Esophagus squamous epithelium (tissue), 5 donors: ENCODE measurements around the gene HIBADH. TPM values are rescaled to one million over a fixed set of nuclear protein-coding genes. Genes with fewer than 3 reads are reported as not detected.

Experiments used
- DNase-seq: peaks from one replicate; lab custom pipeline; 2025; lab: John Stamatoyannopoulos, UW
- H3K27ac ChIP-seq, 4 donors: fragments of 200-600 bp; sonication (generic); one replicate each; pipeline ENCODE4 v1.5.1; 2016 to 2019; ENCODE audit warnings: mild to moderate bottlenecking in 1 of 4
- H3K27me3 ChIP-seq, 4 donors: fragments of 200-600 bp; sonication (generic); 1 replicate in 3 of 4; 2 replicates in 1 of 4; pipeline versions ENCODE4 v1.5.1 to v1.6.0; 2017 to 2021; ENCODE audit warnings: antibody characterized with exemption in 1 of 4
- H3K36me3 ChIP-seq, 3 donors: fragments of 200-600 bp; sonication (generic); one replicate each; pipeline ENCODE4 v1.5.1; 2016 to 2019
- H3K4me1 ChIP-seq, 3 donors: fragments of 200-600 bp; sonication (generic); one replicate each; pipeline ENCODE4 v1.5.1; 2017 to 2019
- H3K4me3 ChIP-seq, 4 donors: fragments of 200-600 bp; sonication (generic); 1 replicate in 3 of 4; 2 replicates in 1 of 4; pipeline ENCODE4 v1.5.1; 2016 to 2019; ENCODE audit warnings: mild to moderate bottlenecking in 2 of 4, moderate library complexity in 1 of 4
- H3K9me3 ChIP-seq, 3 donors: fragments of 200-600 bp; sonication (generic); one replicate each; pipeline ENCODE4 v1.5.1; 2016 to 2019
- POLR2A ChIP-seq, 4 donors: fragments of 450-650 bp; IDR thresholded peaks; one replicate each; pipeline ENCODE4 v1.6.1; 2017; ENCODE audit warnings: antibody characterized with exemption in 4 of 4, mild to moderate bottlenecking in 4 of 4, moderate library complexity in 3 of 4
- WGBS, 2 donors: methylation state at CpG; one replicate each; pipeline ENCODE4 v1.1.5; 2018; 5-methylcytosine and 5-hydroxymethylcytosine counted together
- intact Hi-C: fragments of 100-400 bp; cut with DNase I; formaldehyde crosslinking; loops from one replicate; pipeline ENCODE4 v1.15.0; 2022
- total RNA-seq, 4 donors: library from RNA; depleted of rRNA; stranded (reverse); fragments of >200 nt; gene quantifications; one replicate each; pipeline ENCODE4 v1.1.0, GENCODE V29; 2016
- TF ChIP-seq, protein P1 (sequence below), 6 experiments: fragments of 450-650 bp in 4 of 6; fragments of 200-600 bp in 2 of 6; sonication (generic) in 2 of 6; IDR thresholded peaks; one replicate each; pipeline ENCODE4 v1.5.1; 2016 to 2019; ENCODE audit warnings: antibody characterized with exemption in 6 of 6, mild to moderate bottlenecking in 4 of 6, moderate library complexity in 4 of 6
- donor health status: DM: yes; HTN: yes; CAD: no.

Gene HIBADH
- total RNA-seq, 4 donors from 2014 or later = 8.0 to 22.1 (median 14.8) TPM

DNA sequence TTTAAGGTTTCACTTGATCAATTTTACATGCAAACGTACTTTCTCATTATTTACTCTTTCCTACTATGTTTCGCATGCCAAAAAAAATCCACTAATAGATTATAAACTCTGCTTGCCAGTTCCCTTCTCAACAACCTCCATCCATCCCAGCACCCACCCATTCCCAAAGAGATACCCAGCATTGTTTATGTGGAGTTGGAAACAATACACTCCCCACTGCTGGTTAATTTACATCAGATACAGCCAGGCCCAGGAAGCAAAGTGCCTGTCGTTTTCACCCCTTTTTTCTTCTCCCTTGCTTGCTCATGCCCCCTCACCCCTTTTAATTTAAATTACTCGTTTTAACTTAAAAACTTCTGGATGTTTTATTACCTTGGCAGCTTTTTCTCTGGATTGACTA, 59.9 kb downstream of the HIBADH start:
- H3K27me3 ChIP-seq = no peaks in the 10 kb centered on the region
- H3K4me1 ChIP-seq = no peaks in the 10 kb centered on the region
- TF ChIP-seq, protein P1, sequence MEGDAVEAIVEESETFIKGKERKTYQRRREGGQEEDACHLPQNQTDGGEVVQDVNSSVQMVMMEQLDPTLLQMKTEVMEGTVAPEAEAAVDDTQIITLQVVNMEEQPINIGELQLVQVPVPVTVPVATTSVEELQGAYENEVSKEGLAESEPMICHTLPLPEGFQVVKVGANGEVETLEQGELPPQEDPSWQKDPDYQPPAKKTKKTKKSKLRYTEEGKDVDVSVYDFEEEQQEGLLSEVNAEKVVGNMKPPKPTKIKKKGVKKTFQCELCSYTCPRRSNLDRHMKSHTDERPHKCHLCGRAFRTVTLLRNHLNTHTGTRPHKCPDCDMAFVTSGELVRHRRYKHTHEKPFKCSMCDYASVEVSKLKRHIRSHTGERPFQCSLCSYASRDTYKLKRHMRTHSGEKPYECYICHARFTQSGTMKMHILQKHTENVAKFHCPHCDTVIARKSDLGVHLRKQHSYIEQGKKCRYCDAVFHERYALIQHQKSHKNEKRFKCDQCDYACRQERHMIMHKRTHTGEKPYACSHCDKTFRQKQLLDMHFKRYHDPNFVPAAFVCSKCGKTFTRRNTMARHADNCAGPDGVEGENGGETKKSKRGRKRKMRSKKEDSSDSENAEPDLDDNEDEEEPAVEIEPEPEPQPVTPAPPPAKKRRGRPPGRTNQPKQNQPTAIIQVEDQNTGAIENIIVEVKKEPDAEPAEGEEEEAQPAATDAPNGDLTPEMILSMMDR (IDR thresholded peaks at IDR 0.05) = no peak
- no peak for TF ChIP-seq POLR2A (IDR thresholded peaks at IDR 0.05)
- WGBS, 2 donors = 60 to 63% methylated on average over 4 of the region's 4 CpGs
- no peak overlapping the region for H3K4me3 ChIP-seq
- no peaks in the 10 kb centered on the region for H3K36me3 ChIP-seq
- DNase-seq = no peak
- no peak overlapping the region for H3K27ac ChIP-seq
- intact Hi-C loops = no loop called here
- no peaks in the 10 kb centered on the region for H3K9me3 ChIP-seq

DNA sequence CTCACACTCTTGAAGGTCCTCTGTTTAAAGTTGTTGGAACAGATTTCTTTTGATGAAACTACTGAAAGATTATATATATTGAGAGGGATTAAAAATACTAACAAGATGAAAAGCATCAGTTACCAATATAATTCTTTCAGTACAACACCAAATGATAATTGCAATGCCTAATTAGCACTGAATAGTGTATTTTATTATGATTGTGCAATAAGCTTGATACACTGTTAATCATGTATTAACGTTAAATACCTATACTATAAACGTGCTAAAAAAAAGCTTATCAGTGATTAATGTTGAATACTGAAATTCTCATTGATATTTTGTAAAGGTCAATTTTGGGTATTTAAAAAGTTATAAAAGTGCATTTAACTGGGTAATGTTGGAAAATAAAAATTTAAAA, 61.5 kb downstream of the HIBADH start:
- Histone ChIP-seq H3K4me1 (no peaks in the 10 kb centered on the region), H3K9me3 (no peaks in the 10 kb centered on the region), H3K27me3 (no peaks in the 10 kb centered on the region), H3K4me3 (no peak overlapping the region), H3K27ac (no peak overlapping the region), H3K36me3 (no peaks in the 10 kb centered on the region)
- no peak for DNase-seq
- TF ChIP-seq POLR2A (IDR thresholded peaks at IDR 0.05) = no peak
- TF ChIP-seq, protein P1 (IDR thresholded peaks at IDR 0.05) = no peak
- intact Hi-C loops = no loop called here
- whole genome bisulfite sequencing, 2 donors = 41 to 69% methylated on average over 2 of the region's 2 CpGs

DNA sequence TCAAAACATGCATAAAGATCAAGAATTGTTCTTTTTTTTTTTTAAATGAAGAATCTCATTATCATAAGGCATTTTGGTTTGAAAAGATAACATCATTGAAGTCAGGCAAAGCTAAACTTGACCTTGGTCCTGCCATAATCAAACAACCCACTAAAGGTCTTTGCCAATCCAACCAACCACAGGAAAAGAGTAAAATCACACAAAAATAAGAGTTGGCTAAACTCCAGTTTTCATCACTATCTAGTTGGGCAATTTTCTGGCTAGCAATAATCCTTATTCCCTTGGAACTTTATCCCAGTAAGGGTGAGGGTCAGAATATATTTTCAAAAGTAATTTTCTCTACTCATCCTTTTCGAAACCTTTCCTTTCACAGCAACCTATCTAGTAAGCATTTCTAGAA, 62.4 kb downstream of the HIBADH start:
- WGBS, 2 donors = 89 to 91% methylated on average over 1 of the region's 1 CpG

DNA sequence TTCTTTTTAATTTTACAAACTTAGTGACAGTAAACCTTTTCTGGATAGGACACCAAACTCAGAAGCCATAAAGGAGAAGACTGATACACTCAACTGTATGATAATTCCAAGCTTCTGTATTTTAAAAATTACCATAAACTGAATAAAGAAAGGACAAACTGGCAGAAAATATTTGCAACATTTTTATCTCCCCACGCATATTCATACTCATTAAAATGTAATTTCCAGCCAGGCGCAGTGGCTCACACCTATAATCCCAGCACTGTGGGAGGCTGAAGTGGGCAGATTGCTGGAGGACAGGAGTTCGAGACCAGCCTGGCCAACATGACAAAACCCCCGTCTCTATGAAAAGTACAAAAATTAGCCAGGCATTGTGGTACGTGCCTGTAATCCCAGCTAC, 67.7 kb downstream of the HIBADH start:
- intact Hi-C loops = no loop called here
- TF ChIP-seq, protein P1 (IDR thresholded peaks at IDR 0.05) = no peak
- no peak for TF ChIP-seq POLR2A (IDR thresholded peaks at IDR 0.05)
- H3K4me3 ChIP-seq = no peak overlapping the region
- DNase-seq = no peak
- H3K27ac ChIP-seq = no peak overlapping the region
- no peaks in the 10 kb centered on the region for H3K4me1 ChIP-seq
- no peaks in the 10 kb centered on the region for H3K27me3 ChIP-seq
- no peaks in the 10 kb centered on the region for H3K9me3 ChIP-seq
- H3K36me3 ChIP-seq = no peaks in the 10 kb centered on the region
- WGBS, 2 donors = 92 to 98% methylated on average over 5 of the region's 5 CpGs

More for the DNA sequence above, 62.4 kb downstream of the HIBADH start:
- H3K4me1 ChIP-seq = no peaks in the 10 kb centered on the region
- no peaks in the 10 kb centered on the region for H3K27me3 ChIP-seq
- H3K4me3 ChIP-seq = no peak overlapping the region
- intact Hi-C loops = no loop called here
- no peak for DNase-seq
- H3K27ac ChIP-seq = no peak overlapping the region
- H3K36me3 ChIP-seq = no peaks in the 10 kb centered on the region
- TF ChIP-seq, protein P1 (IDR thresholded peaks at IDR 0.05) = no peak
- no peak for TF ChIP-seq POLR2A (IDR thresholded peaks at IDR 0.05)
- no peaks in the 10 kb centered on the region for H3K9me3 ChIP-seq

DNA sequence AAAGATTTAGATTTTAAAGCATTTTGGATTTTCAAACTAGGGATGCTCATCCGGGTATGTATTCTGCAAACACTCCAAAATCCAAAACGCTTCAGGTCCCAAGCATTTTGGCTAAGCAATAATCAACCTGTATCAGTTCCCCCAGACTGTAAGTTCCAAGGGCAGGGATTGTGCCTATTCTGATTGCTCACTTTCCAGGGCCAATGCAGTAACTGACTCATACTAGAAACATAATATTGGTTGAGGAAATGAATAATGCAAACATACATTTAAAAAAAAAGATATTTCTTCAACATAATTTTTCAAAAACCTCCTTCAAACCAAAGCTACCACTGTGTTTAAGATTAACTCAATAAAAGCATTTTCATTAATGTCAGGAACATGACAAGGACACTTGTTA, 69.5 kb downstream of the HIBADH start:
- no peak for TF ChIP-seq POLR2A (IDR thresholded peaks at IDR 0.05)
- TF ChIP-seq, protein P1 (IDR thresholded peaks at IDR 0.05) = no peak
- Histone ChIP-seq H3K4me1 (no peaks in the 10 kb centered on the region), H3K36me3 (no peaks in the 10 kb centered on the region), H3K4me3 (no peak overlapping the region), H3K9me3 (no peaks in the 10 kb centered on the region), H3K27me3 (no peaks in the 10 kb centered on the region), H3K27ac (no peak overlapping the region)
- intact Hi-C loops = no loop called here
- 89 to 90% methylated on average over 2 of the region's 2 CpGs for WGBS, 2 donors
- DNase-seq = no peak
